SK-N-MC (cell line): ENCODE results near the gene CD59.

Experiments
- EZH2 ChIP-seq: fragments of 200-600 bp; sonication (generic); IDR thresholded peaks from one replicate; pipeline ENCODE4 v1.6.1; 2017; ENCODE audit warnings: antibody characterized with exemption
- FOXP2 ChIP-seq: optimal IDR thresholded peaks from 2 replicates; pipeline ENCODE3; 2011; ENCODE audit warnings: mild to moderate bottlenecking, moderate library complexity; ENCODE audit not compliant: insufficient read depth; ENCODE audit errors: extremely low read length, control extremely low read depth

GRCh38 chr11:33684003-33684706 is 52.1 kb downstream of the CD59 start:
- TF ChIP-seq EZH2 (no peak), FOXP2 (no peak)
